Endodermal cell (in vitro differentiated cells): ENCODE data around the gene PTPRN2. TPM values are rescaled to one million over a fixed set of nuclear protein-coding genes. Genes with fewer than 3 reads are reported as not detected.

Source experiments
- DNase-seq: peaks from one replicate; pipeline ENCODE4 v3.0.0-alpha.2; 2017
- H3K27ac ChIP-seq: 2 replicates; pipeline ENCODE4 v1.5.1; 2013; ENCODE audit warnings: mild to moderate bottlenecking, low read depth, low read length, moderate library complexity
- H3K27me3 ChIP-seq: 2 replicates; pipeline ENCODE4 v1.6.1; 2013; ENCODE audit warnings: mild to moderate bottlenecking, low read length, moderate library complexity; ENCODE audit not compliant: insufficient read depth, control insufficient read depth, poor library complexity, severe bottlenecking
- H3K36me3 ChIP-seq: 2 replicates; pipeline ENCODE4 v1.7.0; 2013; ENCODE audit warnings: mild to moderate bottlenecking, low read length, moderate library complexity; ENCODE audit not compliant: control insufficient read depth, insufficient read depth
- H3K4me1 ChIP-seq: one replicate; pipeline ENCODE4 v1.7.0; 2013; ENCODE audit warnings: low read length; ENCODE audit not compliant: control insufficient read depth, insufficient read depth
- H3K4me3 ChIP-seq: 2 replicates; pipeline ENCODE4 v1.5.1; 2013; ENCODE audit warnings: mild to moderate bottlenecking, low read length, moderate library complexity
- H3K9ac ChIP-seq: 2 replicates; pipeline ENCODE4 v1.6.1; 2013; ENCODE audit warnings: mild to moderate bottlenecking, low read length, moderate library complexity; ENCODE audit not compliant: poor library complexity, severe bottlenecking; ENCODE audit errors: extremely low read depth
- H3K9me3 ChIP-seq: 2 replicates; pipeline ENCODE4 v1.6.1; 2013; ENCODE audit warnings: mild to moderate bottlenecking, low read length, moderate library complexity; ENCODE audit not compliant: control insufficient read depth
- H3K27ac Mint-ChIP-seq: 2 replicates; pipeline ENCODE4 v1.8.0; 2020; ENCODE audit warnings: mixed read lengths
- H3K27me3 Mint-ChIP-seq: 2 replicates; pipeline ENCODE4 v1.8.0; 2021; ENCODE audit warnings: mild to moderate bottlenecking, mixed read lengths; ENCODE audit not compliant: insufficient read depth
- H3K36me3 Mint-ChIP-seq: 2 replicates; pipeline ENCODE4 v1.8.0; 2020; ENCODE audit warnings: low read depth, mixed read lengths
- H3K4me1 Mint-ChIP-seq: 2 replicates; pipeline ENCODE4 v1.8.0; 2020; ENCODE audit warnings: mixed read lengths
- H3K4me3 Mint-ChIP-seq: 2 replicates; pipeline ENCODE4 v1.8.0; 2020; ENCODE audit warnings: mild to moderate bottlenecking, moderate library complexity, mixed read lengths
- H3K9me3 Mint-ChIP-seq: 2 replicates; pipeline ENCODE4 v1.8.0; 2020; ENCODE audit warnings: mild to moderate bottlenecking, mixed read lengths
- WGBS, 2 experiments: methylation state at CpG; one replicate each; pipeline versions ENCODE4 v1.1.5 to v1.1.7; 2013; ENCODE audit warnings: missing lambda C conversion rate in 2 of 2, mixed read lengths in 1 of 2; ENCODE audit not compliant: insufficient coverage in 1 of 2, insufficient read length in 1 of 2; 5-methylcytosine and 5-hydroxymethylcytosine counted together
- total RNA-seq, 2 donors: library from RNA; stranded (reverse); fragmentation: NEBNext Ultra II Directional in 1 of 2; extraction: Animal tissue kit (Norgen Biotek cat#: 25700) in 1 of 2; gene quantifications; 2 replicates in 1 of 2; 3 replicates in 1 of 2; pipeline ENCODE4 v1.2.1, GENCODE V29; 2021
- TF ChIP-seq, protein P1 (sequence below): fragments of 200-600 bp; sonication (generic); conservative IDR thresholded peaks from 2 replicates; pipeline ENCODE4 v1.5.0; 2021; ENCODE audit warnings: antibody characterized with exemption, mild to moderate bottlenecking

PTPRN2 gene
- total RNA-seq, 2 donors from 2014 or later, result 0.69 to 1.2 TPM

DNA sequence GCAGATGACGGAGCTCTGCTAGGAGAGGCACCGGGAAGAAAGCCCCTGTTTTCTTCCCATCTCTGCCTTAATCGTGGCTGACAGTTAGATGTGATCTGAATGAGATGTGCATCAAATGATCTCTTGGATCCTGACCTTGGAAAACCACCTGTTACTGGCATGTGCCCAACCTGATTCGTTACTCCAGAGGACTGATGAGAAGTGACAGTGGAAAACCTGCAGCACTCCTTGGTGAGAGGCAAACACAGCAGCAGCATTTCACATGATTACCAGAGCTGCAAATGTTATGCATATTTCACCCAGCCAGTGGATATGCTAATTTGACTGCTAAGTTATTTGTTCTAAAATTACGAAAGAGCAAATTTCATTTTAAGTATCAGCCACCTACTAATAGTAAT lies 95.3 kb downstream of the PTPRN2 start:
- H3K9me3 Mint-ChIP-seq, result no peaks in the 10 kb centered on the region
- Histone ChIP-seq H3K36me3 (no peaks in the 10 kb centered on the region), H3K9ac (no peak overlapping the region), H3K4me3 (no peak overlapping the region), H3K4me1 (no peaks in the 10 kb centered on the region), H3K27ac (no peak overlapping the region), H3K9me3 (peaks cover 55% of the 10 kb centered on the region), H3K27me3 (no peaks in the 10 kb centered on the region)
- 69 to 77% methylated on average over 4 to 5 of the region's 5 CpGs for WGBS, 2 experiments
- no peak overlapping the region for H3K27ac Mint-ChIP-seq
- TF ChIP-seq, protein P1, sequence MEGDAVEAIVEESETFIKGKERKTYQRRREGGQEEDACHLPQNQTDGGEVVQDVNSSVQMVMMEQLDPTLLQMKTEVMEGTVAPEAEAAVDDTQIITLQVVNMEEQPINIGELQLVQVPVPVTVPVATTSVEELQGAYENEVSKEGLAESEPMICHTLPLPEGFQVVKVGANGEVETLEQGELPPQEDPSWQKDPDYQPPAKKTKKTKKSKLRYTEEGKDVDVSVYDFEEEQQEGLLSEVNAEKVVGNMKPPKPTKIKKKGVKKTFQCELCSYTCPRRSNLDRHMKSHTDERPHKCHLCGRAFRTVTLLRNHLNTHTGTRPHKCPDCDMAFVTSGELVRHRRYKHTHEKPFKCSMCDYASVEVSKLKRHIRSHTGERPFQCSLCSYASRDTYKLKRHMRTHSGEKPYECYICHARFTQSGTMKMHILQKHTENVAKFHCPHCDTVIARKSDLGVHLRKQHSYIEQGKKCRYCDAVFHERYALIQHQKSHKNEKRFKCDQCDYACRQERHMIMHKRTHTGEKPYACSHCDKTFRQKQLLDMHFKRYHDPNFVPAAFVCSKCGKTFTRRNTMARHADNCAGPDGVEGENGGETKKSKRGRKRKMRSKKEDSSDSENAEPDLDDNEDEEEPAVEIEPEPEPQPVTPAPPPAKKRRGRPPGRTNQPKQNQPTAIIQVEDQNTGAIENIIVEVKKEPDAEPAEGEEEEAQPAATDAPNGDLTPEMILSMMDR, result no peak
- peaks cover 10% of the 10 kb centered on the region for H3K4me1 Mint-ChIP-seq
- H3K36me3 Mint-ChIP-seq, result no peaks in the 10 kb centered on the region
- H3K27me3 Mint-ChIP-seq, result no peaks in the 10 kb centered on the region
- H3K4me3 Mint-ChIP-seq, result no peak overlapping the region
- DNase-seq, result no peak

DNA sequence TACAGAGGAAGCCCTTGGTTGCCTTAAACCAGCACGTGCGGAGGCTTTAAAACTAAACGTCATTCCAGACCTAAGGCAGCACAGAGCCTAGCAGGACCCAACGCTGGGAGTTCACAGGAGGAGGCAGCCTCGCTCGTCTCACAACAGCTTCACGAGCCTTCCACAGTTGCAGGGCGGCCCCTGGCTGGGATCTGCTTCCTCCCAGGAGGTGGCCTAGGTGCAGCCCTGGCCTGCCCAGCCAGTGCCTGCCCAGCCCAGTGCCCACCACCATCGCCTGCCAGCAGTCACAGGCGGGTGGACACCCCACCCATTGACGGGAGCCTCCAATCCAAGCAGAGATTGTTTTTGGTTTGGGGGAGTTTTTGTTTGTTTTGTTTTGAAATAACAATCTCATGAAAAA lies 96.5 kb downstream of the PTPRN2 start:
- Histone ChIP-seq H3K36me3 (no peaks in the 10 kb centered on the region), H3K4me3 (no peak overlapping the region), H3K27me3 (no peaks in the 10 kb centered on the region), H3K9ac (no peak overlapping the region), H3K27ac (no peak overlapping the region), H3K4me1 (no peaks in the 10 kb centered on the region), H3K9me3 (peaks cover 66% of the 10 kb centered on the region)
- H3K4me3 Mint-ChIP-seq, result no peak overlapping the region
- no peaks in the 10 kb centered on the region for H3K27me3 Mint-ChIP-seq
- no peaks in the 10 kb centered on the region for H3K36me3 Mint-ChIP-seq
- WGBS, 2 experiments, result 79 to 82% methylated on average over 8 to 11 of the region's 11 CpGs
- no peak for DNase-seq
- H3K27ac Mint-ChIP-seq, result no peak overlapping the region
- H3K9me3 Mint-ChIP-seq, result no peaks in the 10 kb centered on the region
- H3K4me1 Mint-ChIP-seq, result peaks cover 10% of the 10 kb centered on the region
- TF ChIP-seq, protein P1, result no peak

DNA sequence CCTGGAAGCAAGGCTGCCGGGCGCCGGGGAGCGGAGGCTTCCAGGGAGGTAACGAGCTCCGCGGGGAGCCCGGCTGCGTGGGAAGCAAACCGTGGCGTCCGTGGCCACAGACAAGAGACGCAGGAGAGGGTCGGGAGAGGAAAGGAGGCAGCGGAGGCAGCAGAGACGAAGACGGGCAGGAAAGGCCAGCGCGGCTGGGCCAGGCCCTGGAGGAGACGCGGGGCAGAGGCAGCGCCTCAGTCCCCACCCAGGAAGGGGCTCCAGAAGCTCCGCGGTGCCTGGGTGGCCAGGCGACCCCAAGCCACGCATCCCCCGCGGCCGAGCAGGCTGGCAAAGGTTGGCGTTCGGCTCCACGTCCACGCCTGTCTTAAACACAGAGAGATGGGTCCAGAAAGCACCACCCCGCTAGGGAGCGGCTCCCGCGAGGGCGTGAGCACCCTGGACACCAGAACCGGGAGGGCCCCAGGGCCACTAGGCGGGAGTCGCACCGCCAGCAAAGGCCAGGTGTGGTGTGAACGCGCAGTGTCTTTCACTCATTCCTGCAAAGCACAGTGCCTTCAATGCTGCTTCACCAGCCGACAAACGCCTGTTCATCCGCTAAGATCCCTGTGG lies 97.3 kb downstream of the PTPRN2 start:
- Histone ChIP-seq H3K9me3 (peaks cover 68% of the 10 kb centered on the region), H3K9ac (no peak overlapping the region), H3K4me3 (no peak overlapping the region), H3K27ac (no peak overlapping the region), H3K4me1 (no peaks in the 10 kb centered on the region), H3K36me3 (no peaks in the 10 kb centered on the region), H3K27me3 (no peaks in the 10 kb centered on the region)
- no peak overlapping the region for H3K27ac Mint-ChIP-seq
- TF ChIP-seq, protein P1, result no peak
- no peak for DNase-seq
- no peaks in the 10 kb centered on the region for H3K36me3 Mint-ChIP-seq
- WGBS, 2 experiments, result 89 to 91% methylated on average over 31 to 47 of the region's 47 CpGs
- no peak overlapping the region for H3K4me3 Mint-ChIP-seq
- H3K9me3 Mint-ChIP-seq, result no peaks in the 10 kb centered on the region
- peaks cover 4% of the 10 kb centered on the region for H3K4me1 Mint-ChIP-seq
- H3K27me3 Mint-ChIP-seq, result no peaks in the 10 kb centered on the region
